ENCODE measurements around the gene RHOU. TPM values are rescaled to one million over a fixed set of nuclear protein-coding genes. Genes with fewer than 3 reads are reported as not detected.

The RHOU gene
- total RNA-seq, result 0.17 and 1.4 TPM in 2 replicates

DNA sequence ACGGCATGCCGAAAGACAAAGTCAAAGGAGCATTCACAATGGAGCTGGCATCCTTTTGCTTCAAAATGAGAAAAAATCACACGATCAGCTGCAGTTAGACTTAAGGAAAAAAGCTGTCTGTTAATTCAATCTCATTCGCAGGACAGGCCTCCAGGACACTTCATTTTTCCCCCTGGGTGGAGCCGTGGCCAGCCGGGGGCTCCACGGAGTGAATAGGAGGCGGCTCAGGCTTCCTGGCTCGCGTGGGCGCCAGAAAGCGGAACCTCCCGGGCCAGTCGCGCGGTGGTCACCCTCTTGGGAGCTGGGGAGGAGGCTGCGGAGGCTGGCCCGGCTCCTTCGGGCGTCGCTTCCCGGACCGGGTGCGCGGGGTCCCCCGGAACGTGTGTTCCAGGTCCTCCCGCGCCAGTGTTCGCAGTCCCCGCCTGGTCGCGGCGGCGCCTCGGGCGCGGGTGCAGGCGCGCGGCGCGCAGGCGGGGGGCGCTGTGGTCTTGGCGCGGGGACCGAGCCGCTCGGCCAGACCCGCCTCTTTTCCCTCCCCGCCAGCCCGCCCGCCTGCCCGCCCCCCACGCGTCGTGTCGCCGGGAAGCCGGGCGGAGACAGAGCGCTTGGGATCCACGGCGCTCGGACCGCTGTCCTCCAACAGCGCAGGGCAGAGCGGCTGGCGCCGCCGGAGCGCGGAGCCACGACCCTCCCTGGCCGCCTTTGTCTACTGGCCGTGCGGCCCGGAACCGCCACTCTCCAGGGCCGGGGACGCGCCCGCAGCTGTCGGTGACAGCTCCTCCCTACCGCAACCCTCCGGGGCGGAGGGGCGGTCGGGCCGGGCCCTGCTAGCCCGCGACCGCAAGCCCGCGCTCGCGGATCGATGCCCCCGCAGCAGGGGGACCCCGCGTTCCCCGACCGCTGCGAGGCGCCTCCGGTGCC is at the start of gene RHOU:
RHOU (plus strand) TSS at position 599 of the 921 bp plus-strand sequence; CDS start at position 863, 264 bp downstream.

Other genes with a start within 250 kb of the RHOU start
- gene RNF187, start 248.1 kb upstream of the RHOU start, total RNA-seq, result 55.0 and 104 TPM in 2 replicates

All from bronchial smooth muscle cell (primary cell).